Gastrocnemius medialis (tissue), 4 donors: Measurements from ENCODE around the gene NLGN4Y.

Source experiments
- POLR2A ChIP-seq, 2 donors: fragments of 450-650 bp; IDR thresholded peaks; one replicate each; pipeline ENCODE4 v1.6.1; 2017; ENCODE audit warnings: antibody characterized with exemption in 2 of 2, mild to moderate bottlenecking in 2 of 2, moderate library complexity in 2 of 2
- TF ChIP-seq, protein P1 (sequence below), 5 experiments: fragments of 450-650 bp in 3 of 5; fragments of 200-600 bp in 2 of 5; sonication (generic) in 2 of 5; IDR thresholded peaks in 4 of 5; conservative IDR thresholded peaks in 1 of 5; 1 replicate in 4 of 5; 2 replicates in 1 of 5; pipeline ENCODE4 v1.5.1; 2016 to 2019; ENCODE audit warnings: antibody characterized with exemption in 5 of 5, mild to moderate bottlenecking in 3 of 5, moderate library complexity in 3 of 5

DNA sequence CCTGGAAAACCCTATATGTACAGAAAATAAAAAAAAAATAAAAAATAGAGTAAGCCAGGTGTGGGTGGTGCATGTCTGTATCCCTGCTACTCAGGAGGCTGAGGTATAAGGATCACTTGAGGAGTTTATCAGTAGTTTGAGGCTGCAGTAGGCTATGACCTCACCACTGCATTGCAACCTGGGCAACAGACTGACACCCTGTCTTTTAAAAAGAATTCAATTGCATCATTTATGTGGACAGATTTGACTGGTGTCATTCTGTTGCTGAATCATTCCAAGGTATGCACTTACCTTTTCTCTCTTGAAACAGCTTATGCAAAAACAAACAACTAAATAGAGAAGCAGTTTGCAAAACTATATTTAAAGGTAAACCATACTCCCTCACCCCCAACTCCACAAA, 12.4 kb downstream of the NLGN4Y start:
- TF ChIP-seq POLR2A (IDR thresholded peaks at IDR 0.05): no peak
- TF ChIP-seq, protein P1, sequence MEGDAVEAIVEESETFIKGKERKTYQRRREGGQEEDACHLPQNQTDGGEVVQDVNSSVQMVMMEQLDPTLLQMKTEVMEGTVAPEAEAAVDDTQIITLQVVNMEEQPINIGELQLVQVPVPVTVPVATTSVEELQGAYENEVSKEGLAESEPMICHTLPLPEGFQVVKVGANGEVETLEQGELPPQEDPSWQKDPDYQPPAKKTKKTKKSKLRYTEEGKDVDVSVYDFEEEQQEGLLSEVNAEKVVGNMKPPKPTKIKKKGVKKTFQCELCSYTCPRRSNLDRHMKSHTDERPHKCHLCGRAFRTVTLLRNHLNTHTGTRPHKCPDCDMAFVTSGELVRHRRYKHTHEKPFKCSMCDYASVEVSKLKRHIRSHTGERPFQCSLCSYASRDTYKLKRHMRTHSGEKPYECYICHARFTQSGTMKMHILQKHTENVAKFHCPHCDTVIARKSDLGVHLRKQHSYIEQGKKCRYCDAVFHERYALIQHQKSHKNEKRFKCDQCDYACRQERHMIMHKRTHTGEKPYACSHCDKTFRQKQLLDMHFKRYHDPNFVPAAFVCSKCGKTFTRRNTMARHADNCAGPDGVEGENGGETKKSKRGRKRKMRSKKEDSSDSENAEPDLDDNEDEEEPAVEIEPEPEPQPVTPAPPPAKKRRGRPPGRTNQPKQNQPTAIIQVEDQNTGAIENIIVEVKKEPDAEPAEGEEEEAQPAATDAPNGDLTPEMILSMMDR (IDR thresholded peaks at IDR 0.05 in 4 of 5, conservative IDR thresholded peaks at IDR 0.05 in 1 of 5): no peak
